ENCODE data around the gene IL1RAPL1.

DNA sequence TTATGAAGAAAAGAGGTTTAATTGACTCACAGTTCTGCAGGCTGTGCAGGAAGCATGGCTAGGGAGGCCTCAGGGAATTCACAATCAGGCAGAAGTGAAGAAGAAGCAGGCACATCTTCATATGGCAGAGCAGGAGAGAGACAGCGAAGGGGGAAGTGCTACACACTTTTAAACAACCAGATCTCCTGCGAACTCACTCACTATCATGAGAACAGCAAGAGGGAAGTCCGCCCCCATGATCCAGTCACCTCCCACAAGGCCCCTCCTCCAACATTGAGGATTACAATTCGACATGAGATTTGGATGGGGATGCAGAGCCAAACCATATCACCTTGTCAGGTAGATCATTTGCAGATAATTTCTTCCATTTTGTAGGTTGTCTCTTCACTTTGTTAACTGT is 1072.7 kb downstream of the IL1RAPL1 start:
- TF ChIP-seq, protein P1, sequence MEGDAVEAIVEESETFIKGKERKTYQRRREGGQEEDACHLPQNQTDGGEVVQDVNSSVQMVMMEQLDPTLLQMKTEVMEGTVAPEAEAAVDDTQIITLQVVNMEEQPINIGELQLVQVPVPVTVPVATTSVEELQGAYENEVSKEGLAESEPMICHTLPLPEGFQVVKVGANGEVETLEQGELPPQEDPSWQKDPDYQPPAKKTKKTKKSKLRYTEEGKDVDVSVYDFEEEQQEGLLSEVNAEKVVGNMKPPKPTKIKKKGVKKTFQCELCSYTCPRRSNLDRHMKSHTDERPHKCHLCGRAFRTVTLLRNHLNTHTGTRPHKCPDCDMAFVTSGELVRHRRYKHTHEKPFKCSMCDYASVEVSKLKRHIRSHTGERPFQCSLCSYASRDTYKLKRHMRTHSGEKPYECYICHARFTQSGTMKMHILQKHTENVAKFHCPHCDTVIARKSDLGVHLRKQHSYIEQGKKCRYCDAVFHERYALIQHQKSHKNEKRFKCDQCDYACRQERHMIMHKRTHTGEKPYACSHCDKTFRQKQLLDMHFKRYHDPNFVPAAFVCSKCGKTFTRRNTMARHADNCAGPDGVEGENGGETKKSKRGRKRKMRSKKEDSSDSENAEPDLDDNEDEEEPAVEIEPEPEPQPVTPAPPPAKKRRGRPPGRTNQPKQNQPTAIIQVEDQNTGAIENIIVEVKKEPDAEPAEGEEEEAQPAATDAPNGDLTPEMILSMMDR (IDR thresholded peaks at IDR 0.05) = no peak
- no peak for TF ChIP-seq POLR2A (IDR thresholded peaks at IDR 0.05)

Measured in thyroid gland (tissue), 4 donors.